Effector memory CD4-positive, alpha-beta T cell (primary cell): ENCODE data around the gene IL1R2.

Experiments
- DNase-seq, 3 donors: peaks; one replicate each; pipeline ENCODE4 v3.0.0-alpha.2; 2020
- H3K27ac ChIP-seq: 2 replicates; pipeline ENCODE4 v1.7.0; 2013; ENCODE audit warnings: mild to moderate bottlenecking, low read length, moderate library complexity; ENCODE audit not compliant: insufficient read depth, poor library complexity, severe bottlenecking
- H3K27me3 ChIP-seq: replicated peaks from 2 replicates; pipeline ENCODE4 v1.7.0; 2013; ENCODE audit warnings: mild to moderate bottlenecking, low read length; ENCODE audit not compliant: insufficient read depth, control insufficient read depth, poor library complexity, severe bottlenecking
- H3K36me3 ChIP-seq: 2 replicates; pipeline ENCODE4 v1.7.0; 2013; ENCODE audit warnings: mild to moderate bottlenecking, low read length, moderate library complexity; ENCODE audit not compliant: control insufficient read depth, insufficient read depth
- H3K4me1 ChIP-seq: 2 replicates; pipeline ENCODE4 v1.7.0; 2013; ENCODE audit warnings: low read length, mild to moderate bottlenecking; ENCODE audit not compliant: control insufficient read depth, insufficient read depth, poor library complexity, severe bottlenecking
- H3K4me3 ChIP-seq: 2 replicates; pipeline ENCODE4 v1.7.0; 2013; ENCODE audit warnings: low read length, low read depth, mild to moderate bottlenecking; ENCODE audit not compliant: insufficient read depth, poor library complexity, severe bottlenecking
- H3K9me3 ChIP-seq: 2 replicates; pipeline ENCODE4 v1.7.0; 2013; ENCODE audit warnings: mild to moderate bottlenecking, low read length, moderate library complexity; ENCODE audit not compliant: control insufficient read depth

IL1R2 gene

GRCh38 chr2:102048465-102048864 is 56.7 kb downstream of the IL1R2 start:
- Histone ChIP-seq H3K4me1 (no peaks in the 10 kb centered on the region), H3K9me3 (no peaks in the 10 kb centered on the region), H3K4me3 (no peak overlapping the region), H3K36me3 (no peaks in the 10 kb centered on the region), H3K27me3 (no peaks in the 10 kb centered on the region), H3K27ac (no peak overlapping the region)
- DNase-seq, result no peak

GRCh38 chr2:102049756-102050443 is 58.1 kb downstream of the IL1R2 start:
- Histone ChIP-seq H3K9me3 (no peaks in the 10 kb centered on the region), H3K36me3 (no peaks in the 10 kb centered on the region), H3K27me3 (no peaks in the 10 kb centered on the region), H3K4me3 (no peak overlapping the region), H3K27ac (no peak overlapping the region), H3K4me1 (no peaks in the 10 kb centered on the region)
- DNase-seq, result no peak

- Histone ChIP-seq H3K36me3 (no peaks in the 10 kb centered on the region), H3K9me3 (no peaks in the 10 kb centered on the region), H3K4me3 (no peak overlapping the region), H3K27ac (no peak overlapping the region), H3K4me1 (no peaks in the 10 kb centered on the region), H3K27me3 (no peaks in the 10 kb centered on the region)
- DNase-seq, result no peak
Measured at GRCh38 chr2:102050854-102051391, 59.2 kb downstream of the IL1R2 start.

- no peaks in the 10 kb centered on the region for H3K27me3 ChIP-seq
- no peaks in the 10 kb centered on the region for H3K36me3 ChIP-seq
- no peaks in the 10 kb centered on the region for H3K9me3 ChIP-seq
- H3K27ac ChIP-seq, result no peak overlapping the region
- no peak for DNase-seq
- no peak overlapping the region for H3K4me3 ChIP-seq
- H3K4me1 ChIP-seq, result no peaks in the 10 kb centered on the region
Measured at GRCh38 chr2:102051692-102052277, 60.0 kb downstream of the IL1R2 start.

- H3K36me3 ChIP-seq, result no peaks in the 10 kb centered on the region
- no peaks in the 10 kb centered on the region for H3K9me3 ChIP-seq
- no peaks in the 10 kb centered on the region for H3K4me1 ChIP-seq
- no peak overlapping the region for H3K27ac ChIP-seq
- DNase-seq, result no peak
- H3K27me3 ChIP-seq, result no peaks in the 10 kb centered on the region
- H3K4me3 ChIP-seq, result no peak overlapping the region
Measured at GRCh38 chr2:102052365-102052764, 60.6 kb downstream of the IL1R2 start.

GRCh38 chr2:102053096-102053495 is 61.3 kb downstream of the IL1R2 start:
- H3K36me3 ChIP-seq, result no peaks in the 10 kb centered on the region
- H3K4me1 ChIP-seq, result no peaks in the 10 kb centered on the region
- H3K4me3 ChIP-seq, result no peak overlapping the region
- no peak for DNase-seq
- H3K27ac ChIP-seq, result no peak overlapping the region
- H3K9me3 ChIP-seq, result no peaks in the 10 kb centered on the region
- no peaks in the 10 kb centered on the region for H3K27me3 ChIP-seq

- no peaks in the 10 kb centered on the region for H3K4me1 ChIP-seq
- H3K27ac ChIP-seq, result no peak overlapping the region
- H3K4me3 ChIP-seq, result no peak overlapping the region
- DNase-seq, result no peak
- H3K27me3 ChIP-seq, result no peaks in the 10 kb centered on the region
- no peaks in the 10 kb centered on the region for H3K36me3 ChIP-seq
- H3K9me3 ChIP-seq, result no peaks in the 10 kb centered on the region
Measured at GRCh38 chr2:102055346-102055990, 63.7 kb downstream of the IL1R2 start.

GRCh38 chr2:102056079-102056581 is 64.4 kb downstream of the IL1R2 start:
- H3K4me3 ChIP-seq, result no peak overlapping the region
- DNase-seq, result no peak
- no peaks in the 10 kb centered on the region for H3K9me3 ChIP-seq
- no peaks in the 10 kb centered on the region for H3K4me1 ChIP-seq
- no peaks in the 10 kb centered on the region for H3K27me3 ChIP-seq
- H3K36me3 ChIP-seq, result no peaks in the 10 kb centered on the region
- H3K27ac ChIP-seq, result no peak overlapping the region

- no peak for DNase-seq
Measured at GRCh38 chr2:102057502-102058292, 65.9 kb downstream of the IL1R2 start.

More at GRCh38 chr2:102057502-102058292, 65.9 kb downstream of the IL1R2 start:
- no peak overlapping the region for H3K27ac ChIP-seq
- H3K4me1 ChIP-seq, result no peaks in the 10 kb centered on the region
- no peaks in the 10 kb centered on the region for H3K27me3 ChIP-seq
- H3K36me3 ChIP-seq, result no peaks in the 10 kb centered on the region
- no peak overlapping the region for H3K4me3 ChIP-seq
- H3K9me3 ChIP-seq, result no peaks in the 10 kb centered on the region
